Left hindlimb (tissue), 1 donor: ENCODE data around the gene GOLGA8O.
A peak's percentile ranks its signal among the peaks of the same experiment; 100 is the strongest.
"Not testable (repeated sequence)": the region's sequence is repeated elsewhere in the genome, so short reads cannot be mapped to it uniquely, and the experiment has no call there.

ENCODE experiments used
- DNase-seq: peaks from one replicate; pipeline ENCODE4 v3.0.0-alpha.2; 2018

The GOLGA8O gene

GRCh38 chr15:32455534-32455933, at the start of gene GOLGA8O:
TSS of gene GOLGA8O (minus strand) at chr15:32455634. CDS start at chr15:32455536, 98 bp downstream.
- DNase-seq, result not testable (repeated sequence)

- DNase-seq, result not testable (repeated sequence)
Observed at GRCh38 chr15:32504152-32504811, 48.8 kb upstream of the GOLGA8O start.

- not testable (repeated sequence) for DNase-seq
Observed at GRCh38 chr15:32502946-32503345, 47.5 kb upstream of the GOLGA8O start.

- DNase-seq, result not testable (repeated sequence)
Observed at GRCh38 chr15:32492768-32493167, 37.3 kb upstream of the GOLGA8O start.

GRCh38 chr15:32486474-32486873, 31.0 kb upstream of the GOLGA8O start:
- not testable (repeated sequence) for DNase-seq

- DNase-seq, result peak; percentile 2
Observed at GRCh38 chr15:32483377-32483776, 27.9 kb upstream of the GOLGA8O start.

- DNase-seq, result not testable (repeated sequence)
Observed at GRCh38 chr15:32481683-32482082, 26.2 kb upstream of the GOLGA8O start.

GRCh38 chr15:32468076-32468475, 12.6 kb upstream of the GOLGA8O start:
- DNase-seq, result not testable (repeated sequence)

GRCh38 chr15:32440445-32440977, 14.9 kb downstream of the GOLGA8O start:
- not testable (repeated sequence) for DNase-seq

- DNase-seq, result not testable (repeated sequence)
Observed at GRCh38 chr15:32434102-32434963, 21.1 kb downstream of the GOLGA8O start.

GRCh38 chr15:32427635-32428034, 27.8 kb downstream of the GOLGA8O start:
- not testable (repeated sequence) for DNase-seq

GRCh38 chr15:32426511-32426910, 28.9 kb downstream of the GOLGA8O start:
- DNase-seq, result peak; percentile 57

GRCh38 chr15:32407903-32408302, 47.5 kb downstream of the GOLGA8O start:
- DNase-seq, result not testable (repeated sequence)

GRCh38 chr15:32403192-32403591, 52.2 kb downstream of the GOLGA8O start, which contains the start of gene GOLGA8K:
TSS of gene GOLGA8K (minus strand) at chr15:32403292. CDS start at chr15:32403194, 98 bp downstream.
- not testable (repeated sequence) for DNase-seq

GRCh38 chr15:32396522-32396921, 58.9 kb downstream of the GOLGA8O start:
- not testable (repeated sequence) for DNase-seq
